ENCODE measurements around the gene TAP1. TPM values are rescaled to one million over a fixed set of nuclear protein-coding genes. Genes with fewer than 3 reads are reported as not detected.
"Not testable (repeated sequence)": the region's sequence is repeated elsewhere in the genome, so short reads cannot be mapped to it uniquely, and the experiment has no call there.

Gene TAP1
- total and polyA plus RNA-seq, 2 donors (not counting 3 experiments of a cell fraction or from before 2014, with no cell fraction given): 15.6 to 25.9 TPM

- Histone ChIP-seq H3K36me3 (ENCODE audit: control insufficient read depth in 2 of 2, extremely low read depth in 1 of 2, insufficient read depth in 2 of 2, low read length in 2 of 2) (no peaks in the 10 kb centered on the region), H4K20me1 (replicated peaks; ENCODE audit: control insufficient read depth, extremely low read depth, insufficient read depth, low read length) (no peaks in the 10 kb centered on the region), H3K27ac (ENCODE audit: insufficient read depth, low read depth, low read length) (no peak overlapping the region), H3K4me2 (ENCODE audit: insufficient read depth, low read length) (no peak overlapping the region), H3K9me3 (replicated peaks; ENCODE audit: control insufficient read depth, insufficient read depth, low read length) (no peaks in the 10 kb centered on the region), H3K27me3 (ENCODE audit: control insufficient read depth in 2 of 2, insufficient read depth in 2 of 2, low read length in 2 of 2) (peaks cover 30 to 60% of the 10 kb centered on the region in 2 experiments), H3K9ac (replicated peaks; ENCODE audit: extremely low read depth, insufficient read depth, low read length) (no peak overlapping the region), H3K4me1 (ENCODE audit: control insufficient read depth, extremely low read depth, insufficient read depth, low read length) (no peaks in the 10 kb centered on the region), H2AFZ (ENCODE audit: low read depth, low read length) (no peak overlapping the region), H3K4me3 (replicated peaks in 1 of 3; ENCODE audit: insufficient read depth in 1 of 3, low read depth in 1 of 3, low read length in 3 of 3) (no peak overlapping the region), H3K9me1 (replicated peaks; ENCODE audit: control insufficient read depth, extremely low read depth, insufficient read depth, low read length) (no peaks in the 10 kb centered on the region), H3K79me2 (ENCODE audit: control insufficient read depth, insufficient read depth, low read length) (no peaks in the 10 kb centered on the region)
- intact Hi-C loops (cut with micrococcal nuclease): no loop called here
- dilution Hi-C loops (cut with MboI; ENCODE audit: extremely low pct_ligation_motif_present, low sequenced_read_pairs): no loop called here
- ChIA-PET CTCF (interaction anchor here (0.9 to 4.7 kb wide), 6 partner anchors 8 to 108 kb away, joined by 3 to 40 read pairs (median 6); partner anchors contain the start of gene TAP2), POLR2A (no interaction called here)
- no TSS peak for BruUV-seq (replicated peaks)
- TF ChIP-seq EZH2 (IDR thresholded peaks at IDR 0.05; ENCODE audit: borderline replicate concordance, low read depth, low read length, severe bottlenecking) (no peak), POLR2AphosphoS5 (IDR thresholded peaks at IDR 0.05; ENCODE audit: insufficient read depth, low read depth, low read length) (no peak), GATA2 (IDR thresholded peaks at IDR 0.05; ENCODE audit: insufficient read depth, insufficient read length, low read depth, low read length) (no peak), CTCF (IDR thresholded peaks at IDR 0.05; ENCODE audit: extremely low read depth in 1 of 2, insufficient read depth in 1 of 2, low read depth in 1 of 2, low read length in 2 of 2) (no peak), MYC (IDR thresholded peaks at IDR 0.05; ENCODE audit: low read depth, low read length) (no peak), POLR2A (IDR thresholded peaks at IDR 0.05; ENCODE audit: low read depth, low read length) (no peak), MAX (IDR thresholded peaks at IDR 0.05; ENCODE audit: insufficient read depth, insufficient read length) (no peak), JUN (IDR thresholded peaks at IDR 0.05; ENCODE audit: borderline replicate concordance, insufficient read depth, insufficient read length, low read depth) (no peak), FOS (IDR thresholded peaks at IDR 0.05; ENCODE audit: borderline replicate concordance, insufficient read depth, low read length) (no peak)
- no peak for FAIRE-seq
- DNase-seq (ENCODE audit: low read depth, low spot score): no peak
Observed at GRCh38 chr6:32876603-32877002, 23.1 kb upstream of the TAP1 start.

- H4K20me1 ChIP-seq (replicated peaks; ENCODE audit: control insufficient read depth, extremely low read depth, insufficient read depth, low read length); H3K4me3 ChIP-seq (replicated peaks in 1 of 3; ENCODE audit: insufficient read depth in 1 of 3, low read depth in 1 of 3, low read length in 3 of 3); H3K79me2 ChIP-seq (ENCODE audit: control insufficient read depth, insufficient read depth, low read length); H3K4me1 ChIP-seq (ENCODE audit: control insufficient read depth, extremely low read depth, insufficient read depth, low read length); H3K9me3 ChIP-seq (replicated peaks; ENCODE audit: control insufficient read depth, insufficient read depth, low read length); H2AFZ ChIP-seq (ENCODE audit: low read depth, low read length); H3K9me1 ChIP-seq (replicated peaks; ENCODE audit: control insufficient read depth, extremely low read depth, insufficient read depth, low read length); dilution Hi-C loops (cut with MboI; ENCODE audit: extremely low pct_ligation_motif_present, low sequenced_read_pairs); H3K36me3 ChIP-seq (ENCODE audit: control insufficient read depth in 2 of 2, extremely low read depth in 1 of 2, insufficient read depth in 2 of 2, low read length in 2 of 2); BruUV-seq (replicated peaks); intact Hi-C loops (cut with micrococcal nuclease); H3K27ac ChIP-seq (ENCODE audit: insufficient read depth, low read depth, low read length); POLR2A ChIA-PET; H3K9ac ChIP-seq (replicated peaks; ENCODE audit: extremely low read depth, insufficient read depth, low read length); H3K4me2 ChIP-seq (ENCODE audit: insufficient read depth, low read length); FAIRE-seq; DNase-seq (ENCODE audit: low read depth, low spot score): not testable (repeated sequence)
- peaks cover 19 to 64% of the 10 kb centered on the region in 2 experiments for H3K27me3 ChIP-seq (ENCODE audit: control insufficient read depth in 2 of 2, insufficient read depth in 2 of 2, low read length in 2 of 2)
- CTCF ChIA-PET: interaction anchor here (0.9 to 2.0 kb wide), 4 partner anchors 35 to 111 kb away, joined by 3 to 8 read pairs (median 6); partner anchors contain the start of gene TAP2
Observed at GRCh38 chr6:32873947-32874346, 20.4 kb upstream of the TAP1 start.
